Nephron (organoid): Measurements from ENCODE around the gene EMX1.
A peak's percentile ranks its signal among the peaks of the same experiment; 100 is the strongest.

ENCODE experiments used
- H3K27ac Mint-ChIP-seq, 3 experiments: 2 replicates each; pipeline ENCODE4 v1.8.0; 2020; ENCODE audit warnings: mixed read lengths in 3 of 3, mild to moderate bottlenecking in 2 of 3, moderate library complexity in 1 of 3
- H3K27me3 Mint-ChIP-seq: 2 replicates; pipeline ENCODE4 v1.8.0; 2021; ENCODE audit warnings: low read depth, mild to moderate bottlenecking, moderate library complexity, mixed read lengths
- H3K36me3 Mint-ChIP-seq: 2 replicates; pipeline ENCODE4 v1.8.0; 2020; ENCODE audit warnings: low read depth, mixed read lengths
- H3K4me1 Mint-ChIP-seq: 2 replicates; pipeline ENCODE4 v1.8.0; 2020; ENCODE audit warnings: mixed read lengths
- H3K4me3 Mint-ChIP-seq, 3 experiments: 2 replicates each; pipeline ENCODE4 v1.8.0; 2020; ENCODE audit warnings: mild to moderate bottlenecking in 3 of 3, mixed read lengths in 3 of 3, moderate library complexity in 2 of 3
- H3K9me3 Mint-ChIP-seq: 2 replicates; pipeline ENCODE4 v1.8.0; 2020; ENCODE audit warnings: mixed read lengths
- CTCF ChIP-seq, 3 experiments: fragments of 200-600 bp; sonication (generic); IDR thresholded peaks; one replicate each; pipeline ENCODE4 v1.5.0; 2021; ENCODE audit warnings: antibody characterized with exemption in 3 of 3; ENCODE audit not compliant: unreplicated experiment in 3 of 3

The EMX1 gene

GRCh38 chr2:72908741-72909140 is 8.6 kb upstream of the EMX1 start:
- TF ChIP-seq CTCF (IDR thresholded peaks at IDR 0.05; ENCODE audit: unreplicated experiment in 3 of 3) = no peak
- peaks cover 7% of the 10 kb centered on the region for H3K9me3 Mint-ChIP-seq
- no peaks in the 10 kb centered on the region for H3K36me3 Mint-ChIP-seq
- H3K4me1 Mint-ChIP-seq = no peaks in the 10 kb centered on the region
- H3K4me3 Mint-ChIP-seq = no peak overlapping the region
- H3K27me3 Mint-ChIP-seq = peaks cover 99% of the 10 kb centered on the region
- H3K27ac Mint-ChIP-seq = no peak overlapping the region

DNA sequence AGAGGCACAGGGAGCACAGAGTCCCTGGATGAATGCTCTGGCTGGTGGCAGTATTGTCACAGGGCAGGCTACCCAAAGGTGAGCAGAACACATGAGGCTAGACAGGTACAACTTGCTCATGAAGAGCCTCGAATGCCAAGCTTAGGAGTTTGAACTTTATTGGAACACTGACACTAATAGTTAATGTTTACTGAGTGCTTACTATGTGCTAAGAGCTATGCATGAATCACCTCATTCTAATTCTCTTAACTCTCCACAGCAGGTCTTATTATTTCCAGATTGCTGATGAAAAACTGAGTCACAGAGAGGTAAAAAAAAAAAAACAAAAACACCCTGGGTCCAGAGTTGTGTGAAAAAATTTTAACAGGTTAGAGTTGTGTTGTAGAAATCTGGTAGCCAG is 6.1 kb upstream of the EMX1 start:
- H3K27me3 Mint-ChIP-seq = peaks cover 99% of the 10 kb centered on the region
- H3K4me3 Mint-ChIP-seq = no peak overlapping the region
- H3K27ac Mint-ChIP-seq = no peak overlapping the region
- H3K4me1 Mint-ChIP-seq = no peaks in the 10 kb centered on the region
- TF ChIP-seq CTCF (IDR thresholded peaks at IDR 0.05; ENCODE audit: unreplicated experiment in 3 of 3) = no peak
- no peaks in the 10 kb centered on the region for H3K36me3 Mint-ChIP-seq
- peaks cover 4% of the 10 kb centered on the region for H3K9me3 Mint-ChIP-seq

GRCh38 chr2:72913486-72914205 is 3.7 kb upstream of the EMX1 start:
- TF ChIP-seq CTCF (IDR thresholded peaks at IDR 0.05; ENCODE audit: unreplicated experiment in 3 of 3) = no peak
- no peaks in the 10 kb centered on the region for H3K4me1 Mint-ChIP-seq
- peak overlapping the region; percentile 20 to 51 (median 50) for H3K4me3 Mint-ChIP-seq
- no peaks in the 10 kb centered on the region for H3K36me3 Mint-ChIP-seq
- no peak overlapping the region for H3K27ac Mint-ChIP-seq
- no peaks in the 10 kb centered on the region for H3K9me3 Mint-ChIP-seq
- H3K27me3 Mint-ChIP-seq = peaks cover 86% of the 10 kb centered on the region

- Mint-ChIP-seq H3K4me3 (peak overlapping the region in 2 of 3 experiments; percentile 20 to 49), H3K4me1 (no peaks in the 10 kb centered on the region), H3K27me3 (peaks cover 81% of the 10 kb centered on the region), H3K9me3 (no peaks in the 10 kb centered on the region), H3K27ac (no peak overlapping the region), H3K36me3 (no peaks in the 10 kb centered on the region)
- no peak for TF ChIP-seq CTCF (IDR thresholded peaks at IDR 0.05; ENCODE audit: unreplicated experiment in 3 of 3)
Measured at GRCh38 chr2:72914206-72914559, 3.1 kb upstream of the EMX1 start.

GRCh38 chr2:72914589-72915319 is 2.6 kb upstream of the EMX1 start:
- Mint-ChIP-seq H3K27me3 (peaks cover 75% of the 10 kb centered on the region), H3K27ac (no peak overlapping the region), H3K36me3 (no peaks in the 10 kb centered on the region), H3K9me3 (no peaks in the 10 kb centered on the region), H3K4me1 (no peaks in the 10 kb centered on the region), H3K4me3 (peak overlapping the region; percentile 58 to 73 (median 65))
- no peak for TF ChIP-seq CTCF (IDR thresholded peaks at IDR 0.05; ENCODE audit: unreplicated experiment in 3 of 3)
